WTC11 (cell line): ENCODE results near the gene GRAMD1B. TPM values are rescaled to one million over a fixed set of nuclear protein-coding genes. Genes with fewer than 3 reads are reported as not detected.

Source experiments
- ATAC-seq: fragments of 200-7000 bp; cut with Tn5 transposase; 2 replicates; pipeline ENCODE4 v1.10.0; 2021; ENCODE audit warnings: mild to moderate bottlenecking, moderate library complexity
- CTCF ChIA-PET: fragments of 300-600 bp; sonication (Branson Sonifier 250); formaldehyde crosslinking; loops from one replicate; lab custom pipeline; 2021; ENCODE audit warnings: antibody characterized with exemption; lab: Charles Lee
- POLR2A ChIA-PET: fragments of 350-600 bp; sonication (Branson Sonifier 250); formaldehyde crosslinking; loops from one replicate; lab custom pipeline; 2021; ENCODE audit warnings: antibody characterized with exemption; lab: Charles Lee
- DNase-seq: peaks from one replicate; pipeline ENCODE4 v3.0.0; 2021; ENCODE audit warnings: low spot score
- H3K27ac Mint-ChIP-seq: 2 replicates; pipeline ENCODE4 v1.8.0; 2021; ENCODE audit warnings: mixed read lengths
- H3K27me3 Mint-ChIP-seq: 2 replicates; pipeline ENCODE4 v1.8.0; 2021; ENCODE audit warnings: low read depth, mild to moderate bottlenecking, moderate library complexity, mixed read lengths
- H3K36me3 Mint-ChIP-seq: 2 replicates; pipeline ENCODE4 v1.8.0; 2021; ENCODE audit warnings: mixed read lengths
- H3K4me1 Mint-ChIP-seq: 2 replicates; pipeline ENCODE4 v1.8.0; 2022; ENCODE audit warnings: mixed read lengths
- H3K4me3 Mint-ChIP-seq: 2 replicates; pipeline ENCODE4 v1.8.0; 2021; ENCODE audit warnings: mild to moderate bottlenecking, moderate library complexity, mixed read lengths
- H3K9me3 Mint-ChIP-seq: 2 replicates; pipeline ENCODE4 v1.8.0; 2021; ENCODE audit warnings: mixed read lengths
- CREB1 ChIP-seq: sonication (generic); formaldehyde crosslinking; IDR thresholded peaks from 2 replicates; pipeline ENCODE4 v1.8.0; 2023; ENCODE audit warnings: mild to moderate bottlenecking, missing genetic modification reagents
- CREM ChIP-seq: sonication (generic); formaldehyde crosslinking; IDR thresholded peaks from 2 replicates; pipeline ENCODE4 v1.8.1; 2022; ENCODE audit warnings: mild to moderate bottlenecking, missing genetic modification reagents, moderate library complexity
- ETV6 ChIP-seq: sonication (generic); formaldehyde crosslinking; IDR thresholded peaks from 2 replicates; pipeline ENCODE4 v1.8.1; 2022; ENCODE audit warnings: mild to moderate bottlenecking, missing genetic modification reagents
- NFYB ChIP-seq: sonication (generic); formaldehyde crosslinking; conservative IDR thresholded peaks from 2 replicates; pipeline ENCODE4 v1.8.0; 2022; ENCODE audit warnings: low read depth, missing genetic modification reagents
- OVOL2 ChIP-seq: fragments of 250-450 bp; sonication (Bioruptor Pico); IDR thresholded peaks from 2 replicates; pipeline ENCODE4 v1.9.0; 2021; ENCODE audit warnings: mild to moderate bottlenecking, borderline replicate concordance
- PRRX2 ChIP-seq: fragments of 250-450 bp; sonication (Bioruptor Pico); IDR thresholded peaks from 2 replicates; pipeline ENCODE4 v1.8.0; 2021; ENCODE audit warnings: mild to moderate bottlenecking
- SMAD3 ChIP-seq: sonication (generic); formaldehyde crosslinking; IDR thresholded peaks from 2 replicates; pipeline ENCODE4 v1.8.0; 2022; ENCODE audit warnings: missing genetic modification reagents, mild to moderate bottlenecking, borderline replicate concordance
- SP1 ChIP-seq: sonication (generic); formaldehyde crosslinking; conservative IDR thresholded peaks from 2 replicates; pipeline ENCODE4 v1.8.1; 2022; ENCODE audit warnings: missing genetic modification reagents
- TEAD1 ChIP-seq: sonication (generic); formaldehyde crosslinking; IDR thresholded peaks from 2 replicates; pipeline ENCODE4 v1.8.0; 2022; ENCODE audit warnings: mild to moderate bottlenecking, missing genetic modification reagents
- ZNF263 ChIP-seq: sonication (generic); formaldehyde crosslinking; IDR thresholded peaks from 2 replicates; pipeline ENCODE4 v1.8.1; 2022; ENCODE audit warnings: low read depth, mild to moderate bottlenecking, moderate library complexity, missing genetic modification reagents
- ZNF317 ChIP-seq: sonication (generic); formaldehyde crosslinking; IDR thresholded peaks from 2 replicates; pipeline ENCODE4 v1.8.1; 2023; ENCODE audit warnings: low read depth, mild to moderate bottlenecking, moderate library complexity, missing genetic modification reagents, borderline replicate concordance
- ZNF416 ChIP-seq: fragments of 250-450 bp; sonication (Bioruptor Pico); IDR thresholded peaks from 2 replicates; pipeline ENCODE4 v1.9.0; 2021; ENCODE audit warnings: mild to moderate bottlenecking, inconsistent platforms
- total RNA-seq: library from RNA; stranded (reverse); gene quantifications from 3 replicates; pipeline ENCODE4 v1.2.3, GENCODE V29; 2021
- TF ChIP-seq, protein P1 (sequence below): sonication (generic); formaldehyde crosslinking; IDR thresholded peaks from 2 replicates; pipeline ENCODE4 v1.8.0; 2022; ENCODE audit warnings: missing genetic modification reagents
- TF ChIP-seq, protein P2 (sequence below): sonication (generic); formaldehyde crosslinking; IDR thresholded peaks from 2 replicates; pipeline ENCODE4 v1.8.0; 2023; ENCODE audit warnings: missing genetic modification reagents, mild to moderate bottlenecking, borderline replicate concordance
- TF ChIP-seq, protein P3 (sequence below): fragments of 200-600 bp; IDR thresholded peaks from 2 replicates; pipeline ENCODE4 v1.8.0; 2022; ENCODE audit warnings: antibody characterized with exemption
- TF ChIP-seq, protein P4 (sequence below): sonication (generic); formaldehyde crosslinking; IDR thresholded peaks from 2 replicates; pipeline ENCODE4 v1.8.0; 2023; ENCODE audit warnings: missing genetic modification reagents
- TF ChIP-seq, protein P5 (sequence below): sonication (generic); formaldehyde crosslinking; IDR thresholded peaks from 2 replicates; pipeline ENCODE4 v1.8.1; 2023; ENCODE audit warnings: mild to moderate bottlenecking, missing genetic modification reagents
- TF ChIP-seq, protein P6 (sequence below): fragments of 250-450 bp; sonication (Bioruptor Pico); IDR thresholded peaks from 2 replicates; pipeline ENCODE4 v1.9.0; 2021; ENCODE audit warnings: mild to moderate bottlenecking

GRAMD1B gene
- total RNA-seq, 1 experiment from 2014 or later: 31.5 TPM

DNA sequence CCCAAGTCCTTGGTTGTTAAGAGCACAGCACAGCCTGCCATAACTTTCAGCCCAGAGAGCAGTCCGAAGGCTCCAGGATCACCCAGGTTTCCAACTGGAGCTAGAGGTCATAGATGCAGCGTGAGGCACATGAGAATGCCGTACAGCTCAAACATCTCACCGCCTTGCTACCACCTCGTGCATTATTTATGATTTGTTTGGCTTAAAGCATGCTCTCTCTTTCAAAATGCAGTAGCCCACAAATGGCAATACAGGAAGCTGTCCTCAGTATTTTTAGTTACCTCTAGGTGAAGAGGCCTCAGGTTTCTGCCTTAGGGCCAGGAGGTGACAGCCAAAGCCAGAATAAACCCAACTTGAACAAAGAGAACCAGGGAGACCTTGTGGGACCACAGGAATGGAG, 210.0 kb downstream of the GRAMD1B start (continued):
- TF ChIP-seq, protein P1, sequence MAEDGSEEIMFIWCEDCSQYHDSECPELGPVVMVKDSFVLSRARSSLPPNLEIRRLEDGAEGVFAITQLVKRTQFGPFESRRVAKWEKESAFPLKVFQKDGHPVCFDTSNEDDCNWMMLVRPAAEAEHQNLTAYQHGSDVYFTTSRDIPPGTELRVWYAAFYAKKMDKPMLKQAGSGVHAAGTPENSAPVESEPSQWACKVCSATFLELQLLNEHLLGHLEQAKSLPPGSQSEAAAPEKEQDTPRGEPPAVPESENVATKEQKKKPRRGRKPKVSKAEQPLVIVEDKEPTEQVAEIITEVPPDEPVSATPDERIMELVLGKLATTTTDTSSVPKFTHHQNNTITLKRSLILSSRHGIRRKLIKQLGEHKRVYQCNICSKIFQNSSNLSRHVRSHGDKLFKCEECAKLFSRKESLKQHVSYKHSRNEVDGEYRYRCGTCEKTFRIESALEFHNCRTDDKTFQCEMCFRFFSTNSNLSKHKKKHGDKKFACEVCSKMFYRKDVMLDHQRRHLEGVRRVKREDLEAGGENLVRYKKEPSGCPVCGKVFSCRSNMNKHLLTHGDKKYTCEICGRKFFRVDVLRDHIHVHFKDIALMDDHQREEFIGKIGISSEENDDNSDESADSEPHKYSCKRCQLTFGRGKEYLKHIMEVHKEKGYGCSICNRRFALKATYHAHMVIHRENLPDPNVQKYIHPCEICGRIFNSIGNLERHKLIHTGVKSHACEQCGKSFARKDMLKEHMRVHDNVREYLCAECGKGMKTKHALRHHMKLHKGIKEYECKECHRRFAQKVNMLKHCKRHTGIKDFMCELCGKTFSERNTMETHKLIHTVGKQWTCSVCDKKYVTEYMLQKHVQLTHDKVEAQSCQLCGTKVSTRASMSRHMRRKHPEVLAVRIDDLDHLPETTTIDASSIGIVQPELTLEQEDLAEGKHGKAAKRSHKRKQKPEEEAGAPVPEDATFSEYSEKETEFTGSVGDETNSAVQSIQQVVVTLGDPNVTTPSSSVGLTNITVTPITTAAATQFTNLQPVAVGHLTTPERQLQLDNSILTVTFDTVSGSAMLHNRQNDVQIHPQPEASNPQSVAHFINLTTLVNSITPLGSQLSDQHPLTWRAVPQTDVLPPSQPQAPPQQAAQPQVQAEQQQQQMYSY (CRISPR knock-in tag): no peak
- TF ChIP-seq CREB1 (no peak), PRRX2 (CRISPR knock-in tag) (no peak), ETV6 (CRISPR knock-in tag) (no peak), CREM (CRISPR knock-in tag) (no peak)
- TF ChIP-seq, protein P2, sequence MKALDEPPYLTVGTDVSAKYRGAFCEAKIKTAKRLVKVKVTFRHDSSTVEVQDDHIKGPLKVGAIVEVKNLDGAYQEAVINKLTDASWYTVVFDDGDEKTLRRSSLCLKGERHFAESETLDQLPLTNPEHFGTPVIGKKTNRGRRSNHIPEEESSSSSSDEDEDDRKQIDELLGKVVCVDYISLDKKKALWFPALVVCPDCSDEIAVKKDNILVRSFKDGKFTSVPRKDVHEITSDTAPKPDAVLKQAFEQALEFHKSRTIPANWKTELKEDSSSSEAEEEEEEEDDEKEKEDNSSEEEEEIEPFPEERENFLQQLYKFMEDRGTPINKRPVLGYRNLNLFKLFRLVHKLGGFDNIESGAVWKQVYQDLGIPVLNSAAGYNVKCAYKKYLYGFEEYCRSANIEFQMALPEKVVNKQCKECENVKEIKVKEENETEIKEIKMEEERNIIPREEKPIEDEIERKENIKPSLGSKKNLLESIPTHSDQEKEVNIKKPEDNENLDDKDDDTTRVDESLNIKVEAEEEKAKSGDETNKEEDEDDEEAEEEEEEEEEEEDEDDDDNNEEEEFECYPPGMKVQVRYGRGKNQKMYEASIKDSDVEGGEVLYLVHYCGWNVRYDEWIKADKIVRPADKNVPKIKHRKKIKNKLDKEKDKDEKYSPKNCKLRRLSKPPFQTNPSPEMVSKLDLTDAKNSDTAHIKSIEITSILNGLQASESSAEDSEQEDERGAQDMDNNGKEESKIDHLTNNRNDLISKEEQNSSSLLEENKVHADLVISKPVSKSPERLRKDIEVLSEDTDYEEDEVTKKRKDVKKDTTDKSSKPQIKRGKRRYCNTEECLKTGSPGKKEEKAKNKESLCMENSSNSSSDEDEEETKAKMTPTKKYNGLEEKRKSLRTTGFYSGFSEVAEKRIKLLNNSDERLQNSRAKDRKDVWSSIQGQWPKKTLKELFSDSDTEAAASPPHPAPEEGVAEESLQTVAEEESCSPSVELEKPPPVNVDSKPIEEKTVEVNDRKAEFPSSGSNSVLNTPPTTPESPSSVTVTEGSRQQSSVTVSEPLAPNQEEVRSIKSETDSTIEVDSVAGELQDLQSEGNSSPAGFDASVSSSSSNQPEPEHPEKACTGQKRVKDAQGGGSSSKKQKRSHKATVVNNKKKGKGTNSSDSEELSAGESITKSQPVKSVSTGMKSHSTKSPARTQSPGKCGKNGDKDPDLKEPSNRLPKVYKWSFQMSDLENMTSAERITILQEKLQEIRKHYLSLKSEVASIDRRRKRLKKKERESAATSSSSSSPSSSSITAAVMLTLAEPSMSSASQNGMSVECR: no peak
- TF ChIP-seq, all 79 proteins: peak for 0

DNA sequence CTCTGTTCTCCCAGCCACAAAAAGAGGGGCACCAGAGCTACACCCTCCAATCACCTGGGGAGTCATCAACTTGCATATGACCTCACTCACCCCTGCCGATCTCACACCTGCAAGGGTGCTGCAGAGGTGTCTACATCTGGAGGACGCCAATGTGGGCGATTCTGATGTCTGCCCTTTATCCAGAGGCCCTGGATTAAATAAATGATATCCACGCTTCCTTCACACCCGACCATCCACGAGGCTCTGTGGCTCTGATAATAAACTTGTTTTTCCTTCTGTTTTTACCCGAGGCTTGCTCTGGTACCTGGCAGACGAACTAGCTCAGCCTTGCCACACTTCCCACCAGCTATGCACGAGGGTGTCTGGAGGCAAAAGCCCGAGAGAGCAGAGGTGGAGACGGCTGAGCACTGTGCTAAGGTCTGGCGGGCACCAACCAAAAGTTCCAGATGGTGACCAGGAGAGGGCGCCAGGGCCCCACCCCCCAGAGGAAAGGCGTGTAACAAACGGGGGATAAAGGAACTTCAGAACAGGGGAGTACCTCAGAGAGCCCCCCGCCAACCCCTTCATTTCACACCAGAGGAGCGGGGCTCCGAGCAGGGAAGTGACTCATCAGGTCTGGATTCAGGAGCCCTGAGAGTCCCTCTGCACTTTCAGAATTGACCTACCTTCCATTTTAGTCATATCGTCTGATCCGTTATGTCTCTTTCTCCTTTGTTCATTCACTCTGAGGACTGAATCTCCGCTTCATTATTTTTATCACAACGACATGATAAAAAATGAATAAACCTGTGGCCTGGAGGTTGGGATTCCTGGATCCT, 210.8 kb downstream of the GRAMD1B start:
- no peak overlapping the region for H3K4me3 Mint-ChIP-seq
- no peaks in the 10 kb centered on the region; the same call in 1 of the 2 replicates for H3K9me3 Mint-ChIP-seq
- ChIA-PET POLR2A (interaction anchor here (0.5 kb wide), 1 partner anchor 171 kb away, joined by 4 read pairs; no protein-coding TSS in a partner anchor), CTCF (interaction anchor here (0.6 to 8.8 kb wide), 28 partner anchors 9 to 637 kb away, joined by 3 to 153 read pairs (median 4); partner anchors contain the start of gene SCN3B)
- DNase-seq (peak; percentile 77), ATAC-seq (peak; percentile 93)
- H3K27me3 Mint-ChIP-seq: no peaks in the 10 kb centered on the region; the same call in 1 of the 2 replicates
- H3K27ac Mint-ChIP-seq: no peak overlapping the region
- TF ChIP-seq, protein P3, sequence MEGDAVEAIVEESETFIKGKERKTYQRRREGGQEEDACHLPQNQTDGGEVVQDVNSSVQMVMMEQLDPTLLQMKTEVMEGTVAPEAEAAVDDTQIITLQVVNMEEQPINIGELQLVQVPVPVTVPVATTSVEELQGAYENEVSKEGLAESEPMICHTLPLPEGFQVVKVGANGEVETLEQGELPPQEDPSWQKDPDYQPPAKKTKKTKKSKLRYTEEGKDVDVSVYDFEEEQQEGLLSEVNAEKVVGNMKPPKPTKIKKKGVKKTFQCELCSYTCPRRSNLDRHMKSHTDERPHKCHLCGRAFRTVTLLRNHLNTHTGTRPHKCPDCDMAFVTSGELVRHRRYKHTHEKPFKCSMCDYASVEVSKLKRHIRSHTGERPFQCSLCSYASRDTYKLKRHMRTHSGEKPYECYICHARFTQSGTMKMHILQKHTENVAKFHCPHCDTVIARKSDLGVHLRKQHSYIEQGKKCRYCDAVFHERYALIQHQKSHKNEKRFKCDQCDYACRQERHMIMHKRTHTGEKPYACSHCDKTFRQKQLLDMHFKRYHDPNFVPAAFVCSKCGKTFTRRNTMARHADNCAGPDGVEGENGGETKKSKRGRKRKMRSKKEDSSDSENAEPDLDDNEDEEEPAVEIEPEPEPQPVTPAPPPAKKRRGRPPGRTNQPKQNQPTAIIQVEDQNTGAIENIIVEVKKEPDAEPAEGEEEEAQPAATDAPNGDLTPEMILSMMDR: peak; percentile 84
- no peak for TF ChIP-seq SP1 (CRISPR knock-in tag)
- H3K4me1 Mint-ChIP-seq: peaks cover 31% of the 10 kb centered on the region
- H3K36me3 Mint-ChIP-seq: no peaks in the 10 kb centered on the region

DNA sequence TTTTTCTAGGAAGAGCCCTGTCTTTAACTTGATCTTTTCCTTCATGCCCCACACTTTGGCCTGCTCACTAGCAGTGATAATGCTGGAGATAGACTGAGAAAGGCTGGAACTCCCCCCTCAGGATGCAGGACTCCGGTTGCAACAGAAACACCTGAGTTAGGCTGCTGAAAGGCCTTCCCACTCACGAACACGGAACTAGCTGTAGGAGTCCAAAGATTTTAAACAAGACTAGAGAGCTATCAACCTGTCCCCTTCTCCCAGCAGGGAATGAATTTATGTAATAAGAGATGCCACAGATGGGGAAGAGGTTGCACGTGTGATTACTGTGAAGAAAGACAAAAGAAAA, 211.4 kb downstream of the GRAMD1B start:
- H3K27me3 Mint-ChIP-seq: no peaks in the 10 kb centered on the region; the same call in 1 of the 2 replicates
- CTCF ChIA-PET: interaction anchor here (0.6 to 8.8 kb wide), 10 partner anchors 10 to 430 kb away, joined by 3 to 153 read pairs (median 4); partner anchors contain the start of gene SCN3B
- POLR2A ChIA-PET: no interaction called here
- peaks cover 31% of the 10 kb centered on the region for H3K4me1 Mint-ChIP-seq
- H3K4me3 Mint-ChIP-seq: no peak overlapping the region
- H3K27ac Mint-ChIP-seq: no peak overlapping the region; the same call in 1 of the 2 replicates
- H3K36me3 Mint-ChIP-seq: no peaks in the 10 kb centered on the region
- ATAC-seq (no peak), DNase-seq (no peak)
- H3K9me3 Mint-ChIP-seq: no peaks in the 10 kb centered on the region; the same call in 1 of the 2 replicates
- no peak for TF ChIP-seq TEAD1 (CRISPR knock-in tag)
- TF ChIP-seq OVOL2 (CRISPR knock-in tag): no peak
- TF ChIP-seq SMAD3: no peak
- TF ChIP-seq ZNF263 (CRISPR knock-in tag): no peak
- TF ChIP-seq, protein P4, sequence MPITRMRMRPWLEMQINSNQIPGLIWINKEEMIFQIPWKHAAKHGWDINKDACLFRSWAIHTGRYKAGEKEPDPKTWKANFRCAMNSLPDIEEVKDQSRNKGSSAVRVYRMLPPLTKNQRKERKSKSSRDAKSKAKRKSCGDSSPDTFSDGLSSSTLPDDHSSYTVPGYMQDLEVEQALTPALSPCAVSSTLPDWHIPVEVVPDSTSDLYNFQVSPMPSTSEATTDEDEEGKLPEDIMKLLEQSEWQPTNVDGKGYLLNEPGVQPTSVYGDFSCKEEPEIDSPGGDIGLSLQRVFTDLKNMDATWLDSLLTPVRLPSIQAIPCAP (CRISPR knock-in tag): no peak
- TF ChIP-seq ZNF317: no peak
- TF ChIP-seq, protein P5, sequence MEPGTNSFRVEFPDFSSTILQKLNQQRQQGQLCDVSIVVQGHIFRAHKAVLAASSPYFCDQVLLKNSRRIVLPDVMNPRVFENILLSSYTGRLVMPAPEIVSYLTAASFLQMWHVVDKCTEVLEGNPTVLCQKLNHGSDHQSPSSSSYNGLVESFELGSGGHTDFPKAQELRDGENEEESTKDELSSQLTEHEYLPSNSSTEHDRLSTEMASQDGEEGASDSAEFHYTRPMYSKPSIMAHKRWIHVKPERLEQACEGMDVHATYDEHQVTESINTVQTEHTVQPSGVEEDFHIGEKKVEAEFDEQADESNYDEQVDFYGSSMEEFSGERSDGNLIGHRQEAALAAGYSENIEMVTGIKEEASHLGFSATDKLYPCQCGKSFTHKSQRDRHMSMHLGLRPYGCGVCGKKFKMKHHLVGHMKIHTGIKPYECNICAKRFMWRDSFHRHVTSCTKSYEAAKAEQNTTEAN (CRISPR knock-in tag): no peak
- TF ChIP-seq, protein P6, sequence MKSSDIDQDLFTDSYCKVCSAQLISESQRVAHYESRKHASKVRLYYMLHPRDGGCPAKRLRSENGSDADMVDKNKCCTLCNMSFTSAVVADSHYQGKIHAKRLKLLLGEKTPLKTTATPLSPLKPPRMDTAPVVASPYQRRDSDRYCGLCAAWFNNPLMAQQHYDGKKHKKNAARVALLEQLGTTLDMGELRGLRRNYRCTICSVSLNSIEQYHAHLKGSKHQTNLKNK (CRISPR knock-in tag): no peak
- TF ChIP-seq NFYB: no peak
- no peak for TF ChIP-seq ZNF416 (CRISPR knock-in tag)
